ENCODE data around the gene FGFR1OP2. TPM values are rescaled to one million over a fixed set of nuclear protein-coding genes. Genes with fewer than 3 reads are reported as not detected.
"Not testable (repeated sequence)": the region's sequence is repeated elsewhere in the genome, so short reads cannot be mapped to it uniquely, and the experiment has no call there.

The FGFR1OP2 gene
- 10 to 100 TPM; 24.6 to 31.5 TPM for total RNA-seq
- long read RNA-seq, transcript FGFR1OP2-201 (7 exons, 2,924 nt) = minor isoform, 5 of 24 reads
- long read RNA-seq, transcript FGFR1OP2-202 (6 exons, 2,790 nt) = major isoform, 18 of 24 reads
- long read RNA-seq, partial matches to known transcripts = 0 of 24 reads
- long read RNA-seq, other reads (novel, unspliced or antisense) = 1 of 24 reads

DNA sequence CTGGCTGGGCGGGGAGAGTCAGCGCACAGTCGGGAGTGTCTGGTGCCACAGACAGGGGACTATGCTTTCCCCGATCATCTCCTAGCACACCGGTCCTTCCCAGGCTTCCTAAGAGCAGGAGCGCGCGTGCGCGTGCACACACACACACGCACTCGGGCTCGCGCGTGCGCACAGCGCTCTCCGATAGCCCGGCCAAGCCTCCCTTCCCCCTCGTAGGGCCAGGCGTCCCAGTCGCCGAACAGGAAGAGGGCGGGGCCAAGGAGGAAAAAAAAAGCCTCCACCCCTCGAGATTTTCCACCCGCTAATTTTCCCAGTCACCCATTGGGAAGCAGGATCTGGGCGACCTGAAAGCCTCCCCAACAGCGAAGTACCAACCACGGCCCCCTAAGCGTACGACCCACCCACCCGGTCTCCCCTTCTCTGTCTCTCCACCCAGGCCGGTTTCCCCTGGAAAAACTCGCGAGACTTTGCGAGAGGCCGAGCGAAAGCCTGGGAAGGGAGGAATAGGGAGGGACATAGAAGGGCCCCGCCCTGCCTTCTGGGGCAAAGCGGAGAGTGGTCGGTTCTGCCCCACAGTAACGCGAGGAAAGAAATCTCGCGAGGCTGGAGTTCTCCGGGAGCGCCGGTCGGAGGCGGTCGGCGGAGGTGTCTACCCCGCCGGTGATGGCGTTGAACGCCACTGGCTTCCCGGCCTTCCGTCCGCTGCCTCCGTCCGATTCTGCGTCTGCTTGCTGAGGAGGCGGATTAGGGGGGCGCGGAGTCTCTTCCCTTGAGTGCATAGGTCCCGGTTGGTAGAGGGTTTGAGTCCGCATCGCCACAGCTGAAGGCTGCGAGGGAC lies at the start of gene FGFR1OP2, which contains the start of gene INTS13:
Gene FGFR1OP2, plus strand, starts transcription at position 608 of the 838 bp plus-strand sequence. CDS start 15,689 bp downstream, outside the sequence.
Gene INTS13, minus strand, starts transcription at position 119 of the 838 bp plus-strand sequence. CDS start 1,178 bp downstream, outside the sequence.
- DNase-seq (peak; percentile 99), ATAC-seq (peak; percentile 93)
- intact Hi-C loops (cut with DNase I, micrococcal nuclease) = loop anchor here in 1 of 2 donors (5.0 kb wide), 1 partner anchor 74 kb away; the partner anchor contains the start of gene TM7SF3

DNA sequence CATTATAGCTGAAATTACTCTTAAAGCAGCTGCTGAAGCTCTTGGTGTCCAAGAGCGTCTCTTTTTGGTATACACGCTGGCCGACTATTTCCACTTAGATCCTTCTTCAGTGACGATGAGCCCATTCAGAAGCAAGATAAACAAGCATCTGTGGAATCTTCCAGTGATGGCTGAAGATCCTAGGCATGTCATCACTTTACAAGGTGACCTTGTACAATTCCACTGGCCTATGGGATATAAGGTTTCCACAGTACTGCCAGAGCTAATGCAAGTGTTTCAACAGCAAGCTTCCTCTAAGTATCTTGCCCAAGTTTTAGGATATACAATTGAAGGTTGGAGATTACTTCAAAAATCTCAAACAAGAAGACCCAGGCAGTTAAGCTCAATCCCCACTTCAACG lies 47.5 kb upstream of the FGFR1OP2 start:
- intact Hi-C loops (cut with DNase I, micrococcal nuclease) = no loop called here
- ATAC-seq (no peak), DNase-seq (no peak)

DNA sequence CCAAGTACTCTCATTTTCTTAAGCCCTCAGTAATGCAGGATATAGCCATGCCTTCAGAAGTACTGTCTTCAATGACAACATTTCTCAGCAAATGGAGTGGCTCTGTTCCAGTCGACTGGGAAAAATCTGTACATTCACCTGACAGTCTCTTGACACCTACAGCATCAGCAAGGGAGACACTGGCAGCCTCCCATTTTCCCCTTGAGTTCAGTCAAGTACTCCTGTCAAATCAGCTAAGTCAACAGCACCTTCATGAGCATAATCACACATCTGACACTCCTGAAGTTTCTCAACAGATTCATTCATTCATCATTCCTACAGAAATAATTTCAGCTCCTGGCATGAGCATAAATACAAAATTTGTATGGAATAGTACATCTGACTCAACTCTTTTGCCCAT lies 46.6 kb upstream of the FGFR1OP2 start:
- ATAC-seq (no peak), DNase-seq (no peak)
- intact Hi-C loops (cut with DNase I, micrococcal nuclease) = no loop called here

DNA sequence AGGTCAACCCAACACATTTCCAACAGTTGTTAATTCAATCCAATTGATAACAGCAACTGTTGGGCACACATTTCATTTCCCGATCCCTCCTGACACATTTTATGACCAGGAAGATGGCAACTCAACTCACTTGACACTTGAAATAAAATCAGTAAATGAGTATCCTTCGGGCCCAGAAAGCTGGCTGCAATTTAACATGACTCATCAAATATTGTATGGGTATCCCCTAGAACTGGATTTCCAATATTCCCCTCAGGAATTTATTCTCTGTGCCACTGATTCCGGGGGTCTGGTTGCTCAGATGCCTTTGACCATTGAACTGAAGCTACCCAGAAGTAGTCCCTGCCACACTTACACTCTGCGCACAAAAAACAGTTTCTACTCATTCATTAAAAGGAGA lies 42.6 kb upstream of the FGFR1OP2 start:
- ATAC-seq = no peak

GRCh38 chr12:26896913-26897312 lies 41.4 kb upstream of the FGFR1OP2 start:
- intact Hi-C loops (cut with DNase I, micrococcal nuclease) = no loop called here
- ATAC-seq (no peak), DNase-seq (no peak)

More for the DNA sequence above, 42.6 kb upstream of the FGFR1OP2 start:
- intact Hi-C loops (cut with DNase I, micrococcal nuclease) = no loop called here
- no peak for DNase-seq

- DNase-seq; ATAC-seq; intact Hi-C loops (cut with DNase I, micrococcal nuclease): not testable (repeated sequence)
Measured at GRCh38 chr12:26903396-26903795, 34.9 kb upstream of the FGFR1OP2 start.

GRCh38 chr12:26906024-26906423 lies 32.2 kb upstream of the FGFR1OP2 start:
- ATAC-seq = no peak
- intact Hi-C loops (cut with DNase I, micrococcal nuclease) = no loop called here

GRCh38 chr12:26906704-26907103 lies 31.6 kb upstream of the FGFR1OP2 start:
- ATAC-seq (no peak), DNase-seq (no peak)
- intact Hi-C loops (cut with DNase I, micrococcal nuclease) = no loop called here

More at GRCh38 chr12:26906024-26906423, 32.2 kb upstream of the FGFR1OP2 start:
- no peak for DNase-seq

- no peak for DNase-seq
- intact Hi-C loops (cut with DNase I, micrococcal nuclease) = no loop called here
- no peak for ATAC-seq
Measured at GRCh38 chr12:26918321-26919215, 19.7 kb upstream of the FGFR1OP2 start.

- intact Hi-C loops (cut with DNase I, micrococcal nuclease) = no loop called here
- ATAC-seq (no peak), DNase-seq (no peak)
Measured at GRCh38 chr12:26919216-26919555, 19.1 kb upstream of the FGFR1OP2 start.

- intact Hi-C loops (cut with DNase I, micrococcal nuclease) = no loop called here
- ATAC-seq = no peak
- DNase-seq = no peak
Measured at GRCh38 chr12:26921886-26922285, 16.4 kb upstream of the FGFR1OP2 start.

- DNase-seq (no peak), ATAC-seq (no peak)
- intact Hi-C loops (cut with DNase I, micrococcal nuclease) = no loop called here
Measured at GRCh38 chr12:26928661-26929060, 9.6 kb upstream of the FGFR1OP2 start.

DNA sequence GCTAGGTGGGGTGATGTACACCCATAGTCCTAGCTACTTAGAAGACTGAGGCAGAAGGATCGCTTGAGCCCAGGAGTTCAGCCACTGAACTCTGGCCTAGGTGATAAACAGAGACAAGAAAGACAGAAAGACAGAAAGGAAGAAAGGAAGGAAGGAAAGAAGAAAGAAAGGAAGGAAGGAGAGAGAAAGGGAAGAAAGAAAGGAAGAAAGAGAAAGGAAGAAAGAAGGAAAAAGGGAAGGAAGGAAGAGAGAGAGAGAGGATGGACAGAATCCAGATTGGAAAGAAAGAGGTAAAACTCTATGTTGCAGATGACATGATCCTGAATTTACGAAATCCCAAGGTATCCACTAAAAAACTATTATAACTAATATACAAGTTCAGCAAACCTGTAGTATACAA lies 8.7 kb upstream of the FGFR1OP2 start:
- no peak for ATAC-seq
- intact Hi-C loops (cut with DNase I, micrococcal nuclease) = no loop called here
- DNase-seq = no peak

DNA sequence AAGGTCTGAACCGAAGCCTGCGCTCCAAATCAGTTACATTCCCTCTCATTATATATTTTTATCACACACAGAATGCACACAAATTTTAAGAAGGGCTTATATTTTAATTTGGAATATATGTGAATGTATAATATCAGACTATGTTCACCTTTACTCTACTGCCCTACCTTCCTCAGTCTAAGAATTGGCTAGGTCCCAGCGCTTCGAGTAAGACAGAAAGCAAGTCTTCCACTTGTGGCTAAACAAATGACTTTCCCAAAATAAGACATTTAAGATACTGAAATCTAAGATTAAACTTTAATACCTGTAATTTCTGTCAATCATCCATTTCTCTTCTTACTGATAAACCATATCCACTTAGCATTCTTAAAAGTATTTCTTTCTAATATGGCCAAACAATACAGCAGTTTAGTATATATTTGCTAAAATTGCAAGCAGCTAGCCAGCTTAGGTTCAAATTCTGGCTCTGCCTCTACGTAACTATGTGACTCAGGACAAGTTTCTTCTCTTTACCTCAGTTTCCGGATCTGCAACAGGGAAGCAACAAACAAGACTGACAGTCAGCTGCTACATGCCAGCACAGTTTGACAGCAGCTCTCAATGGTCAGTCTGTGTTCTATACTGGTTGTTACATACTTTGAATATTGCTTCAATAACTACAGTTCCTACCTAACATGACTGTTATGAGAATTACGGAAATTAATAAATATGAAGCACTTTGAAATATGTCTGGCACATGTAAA lies 2.5 kb upstream of the FGFR1OP2 start:
- DNase-seq (no peak), ATAC-seq (no peak)
- intact Hi-C loops (cut with DNase I, micrococcal nuclease) = loop anchor here in 1 of 2 donors (5.0 kb wide), 1 partner anchor 76 kb away; the partner anchor contains the start of gene TM7SF3

DNA sequence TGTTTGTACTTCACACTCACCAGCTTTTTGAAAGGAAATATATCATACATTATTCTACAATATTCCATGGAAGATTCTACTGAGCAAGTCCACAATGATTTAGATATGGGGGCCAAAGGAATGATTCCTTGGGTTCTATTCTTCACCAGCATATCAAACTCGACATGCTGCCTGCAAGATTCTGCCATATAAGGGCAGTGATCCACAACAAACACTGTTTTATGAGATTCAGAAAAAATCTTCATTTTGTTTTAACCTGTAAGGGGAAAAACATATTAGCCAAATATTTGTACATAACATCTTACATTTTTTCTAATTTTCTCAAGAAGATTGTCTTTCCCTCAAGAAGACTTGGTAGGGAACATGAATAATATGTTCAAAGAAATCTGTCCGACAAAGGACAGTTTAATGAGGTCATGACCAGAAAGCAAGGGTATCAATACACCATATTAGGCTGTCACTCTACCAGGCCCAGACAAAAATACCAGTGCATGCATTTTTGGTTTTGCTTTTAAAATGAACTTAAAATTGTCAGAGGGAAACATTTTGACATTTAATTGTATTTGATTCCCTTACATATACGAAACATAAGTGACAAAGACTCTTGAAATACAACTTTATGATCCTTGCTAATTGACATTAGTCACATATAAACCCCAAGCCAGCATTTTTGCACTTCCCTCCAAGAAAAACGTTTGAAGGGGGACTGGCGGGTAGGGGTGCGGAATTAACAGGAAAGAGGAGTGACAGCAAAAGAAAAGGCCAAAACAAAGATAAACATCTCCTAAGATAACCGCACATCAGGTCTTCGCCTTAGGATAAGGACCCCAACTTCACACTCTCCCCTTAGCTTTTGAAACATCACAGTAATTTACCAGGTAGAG lies 1.5 kb upstream of the FGFR1OP2 start:
- DNase-seq (no peak), ATAC-seq (no peak)
- intact Hi-C loops (cut with DNase I, micrococcal nuclease) = loop anchor here in 1 of 2 donors (5.0 kb wide), 1 partner anchor 76 kb away; the partner anchor contains the start of gene TM7SF3

GRCh38 chr12:26937443-26937862 lies 817 bp upstream of the FGFR1OP2 start:
- DNase-seq = no peak
- no peak for ATAC-seq
- intact Hi-C loops (cut with DNase I, micrococcal nuclease) = loop anchor here in 1 of 2 donors (5.0 kb wide), 1 partner anchor 75 kb away; the partner anchor contains the start of gene TM7SF3

GRCh38 chr12:26938701-26939062 lies 412 bp downstream of the FGFR1OP2 start:
- DNase-seq (peak in 1 of 2 donors; percentile 30), ATAC-seq (peak; percentile 26)
- intact Hi-C loops (cut with DNase I, micrococcal nuclease) = loop anchor here in 1 of 2 donors (5.0 kb wide), 1 partner anchor 74 kb away; the partner anchor contains the start of gene TM7SF3
